Medulla oblongata (tissue), 1 donor: ENCODE measurements around the gene OR4F17.
A peak's percentile ranks its signal among the peaks of the same experiment; 100 is the strongest.
"Not testable (repeated sequence)": the region's sequence is repeated elsewhere in the genome, so short reads cannot be mapped to it uniquely, and the experiment has no call there.

Experiments
- DNase-seq: peaks from one replicate; pipeline ENCODE4 v3.0.0-alpha.2; 2015; ENCODE audit errors: extremely low spot score

OR4F17 gene, protein sequence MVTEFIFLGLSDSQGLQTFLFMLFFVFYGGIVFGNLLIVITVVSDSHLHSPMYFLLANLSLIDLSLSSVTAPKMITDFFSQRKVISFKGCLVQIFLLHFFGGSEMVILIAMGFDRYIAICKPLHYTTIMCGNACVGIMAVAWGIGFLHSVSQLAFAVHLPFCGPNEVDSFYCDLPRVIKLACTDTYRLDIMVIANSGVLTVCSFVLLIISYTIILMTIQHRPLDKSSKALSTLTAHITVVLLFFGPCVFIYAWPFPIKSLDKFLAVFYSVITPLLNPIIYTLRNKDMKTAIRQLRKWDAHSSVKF

DNA sequence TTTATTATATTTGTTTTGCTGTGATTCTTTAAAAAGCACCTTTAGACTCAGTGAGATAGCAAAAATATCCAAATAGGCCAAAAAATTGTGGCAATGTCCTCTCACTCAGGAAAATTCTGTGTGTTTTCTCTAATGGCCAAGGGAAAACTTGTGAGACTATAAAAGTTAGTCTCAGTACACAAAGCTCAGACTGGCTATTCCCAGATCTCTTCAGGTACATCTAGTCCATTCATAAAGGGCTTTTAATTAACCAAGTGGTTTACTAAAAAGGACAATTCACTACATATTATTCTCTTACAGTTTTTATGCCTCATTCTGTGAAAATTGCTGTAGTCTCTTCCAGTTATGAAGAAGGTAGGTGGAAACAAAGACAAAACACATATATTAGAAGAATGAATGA, at the start of gene OR4F17:
TSS of gene OR4F17 (plus strand) at position 301 of the 400 bp plus-strand sequence. CDS start 3,575 bp downstream, outside the sequence.
- not testable (repeated sequence) for DNase-seq

DNA sequence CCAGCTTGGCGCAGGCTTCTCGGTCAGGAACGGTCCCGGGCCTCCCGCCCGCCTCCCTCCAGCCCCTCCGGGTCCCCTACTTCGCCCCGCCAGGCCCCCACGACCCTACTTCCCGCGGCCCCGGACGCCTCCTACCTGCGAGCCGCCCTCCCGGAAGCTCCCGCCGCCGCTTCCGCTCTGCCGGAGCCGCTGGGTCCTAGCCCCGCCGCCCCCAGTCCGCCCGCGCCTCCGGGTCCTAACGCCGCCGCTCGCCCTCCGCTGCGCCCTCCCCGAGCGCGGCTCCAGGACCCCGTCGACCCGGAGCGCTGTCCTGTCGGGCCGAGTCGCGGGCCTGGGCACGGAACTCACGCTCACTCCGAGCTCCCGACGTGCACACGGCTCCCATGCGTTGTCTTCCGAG, 36.1 kb upstream of the OR4F17 start:
- not testable (repeated sequence) for DNase-seq

DNA sequence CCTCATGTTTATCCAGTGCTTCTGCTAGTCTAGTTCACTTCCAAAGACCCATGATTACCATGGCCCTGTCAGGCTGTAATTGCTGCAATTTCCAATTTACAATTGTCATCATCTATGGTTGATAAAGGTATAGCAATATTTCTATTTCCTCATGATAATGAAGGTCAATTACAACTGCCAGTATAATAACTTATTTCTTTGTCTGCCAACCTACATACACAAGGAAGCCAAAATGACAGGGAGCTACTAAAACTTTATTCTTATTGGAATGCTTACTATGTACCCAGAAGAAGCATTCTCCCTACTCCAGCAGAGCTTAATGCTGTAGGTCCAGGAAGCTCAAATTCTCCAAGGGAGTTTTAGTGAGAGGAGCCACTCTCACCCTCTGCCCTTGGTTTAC, 24.0 kb upstream of the OR4F17 start:
- DNase-seq, result not testable (repeated sequence)

DNA sequence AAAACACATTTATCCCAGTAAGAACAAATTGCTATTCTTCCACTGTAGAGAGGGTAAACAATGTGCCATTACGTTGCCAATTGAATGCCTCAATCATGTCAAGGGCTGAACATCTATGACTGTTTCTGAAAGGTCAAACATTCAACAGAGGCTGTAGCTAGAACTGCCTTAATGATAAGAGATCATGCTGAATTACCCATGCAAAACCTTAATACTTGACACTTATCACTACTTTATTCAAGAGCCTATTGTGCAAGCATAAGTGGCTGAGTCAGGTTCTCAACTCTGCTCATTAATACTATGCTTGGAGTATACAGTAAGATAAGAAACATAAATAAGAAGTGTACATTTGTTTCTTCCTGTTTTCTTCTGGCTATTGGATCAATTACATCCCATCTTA, 23.3 kb upstream of the OR4F17 start:
- not testable (repeated sequence) for DNase-seq

DNA sequence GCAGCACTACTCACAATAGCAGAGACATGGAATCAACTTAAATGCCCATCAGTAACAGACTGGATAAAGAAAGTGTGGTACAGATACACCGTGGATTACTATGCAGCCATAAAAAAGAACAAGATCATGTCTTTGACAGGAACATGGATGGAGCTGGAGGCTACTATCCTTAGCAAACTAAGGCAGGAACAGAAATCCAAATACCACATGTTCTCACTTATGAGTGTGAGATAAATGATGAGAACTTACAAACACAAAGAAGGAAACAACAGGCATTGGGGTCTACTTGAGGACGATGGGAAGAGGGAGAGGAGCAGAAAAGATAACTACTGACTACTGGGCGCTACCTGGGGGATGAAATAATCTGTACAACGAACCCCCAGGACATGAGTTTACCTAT, 16.2 kb upstream of the OR4F17 start:
- peak; percentile 1 for DNase-seq

DNA sequence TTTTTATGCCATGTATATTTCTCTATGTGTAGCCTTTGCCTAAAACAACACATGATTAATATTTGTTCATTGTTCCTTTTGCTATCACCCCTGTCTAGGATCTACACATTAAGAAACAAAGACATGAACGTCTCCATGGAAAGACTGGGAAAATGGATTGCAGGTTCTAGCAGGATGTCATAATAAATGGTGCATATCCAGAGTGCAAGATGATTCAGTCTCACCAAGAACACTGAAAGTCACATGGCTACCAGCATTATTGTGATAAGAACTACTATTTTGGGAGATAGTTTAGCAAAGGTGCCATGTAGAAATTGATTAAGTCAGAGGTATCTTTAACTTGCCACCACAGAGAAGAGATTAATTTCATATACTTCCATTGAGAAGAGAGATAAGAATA, 12.1 kb upstream of the OR4F17 start:
- not testable (repeated sequence) for DNase-seq

DNA sequence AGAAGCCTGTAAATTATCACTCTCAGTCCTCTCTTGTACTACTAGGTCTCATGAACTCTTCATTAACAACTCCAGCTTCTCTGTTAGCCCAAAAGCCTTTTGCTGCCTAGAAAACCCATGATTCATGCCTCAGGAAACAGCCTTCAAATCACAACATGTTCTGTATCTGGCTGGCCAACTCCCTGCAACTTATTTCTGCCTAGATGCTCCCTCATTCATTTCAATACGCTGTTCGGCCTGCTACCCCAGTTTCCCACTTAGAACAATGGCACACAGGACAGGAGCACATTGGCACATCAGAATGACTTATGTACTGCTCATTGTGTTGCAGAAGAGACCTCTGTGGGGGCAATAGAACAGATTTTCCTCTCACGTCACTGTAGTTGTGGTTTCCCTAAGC, 9.3 kb upstream of the OR4F17 start:
- not testable (repeated sequence) for DNase-seq

DNA sequence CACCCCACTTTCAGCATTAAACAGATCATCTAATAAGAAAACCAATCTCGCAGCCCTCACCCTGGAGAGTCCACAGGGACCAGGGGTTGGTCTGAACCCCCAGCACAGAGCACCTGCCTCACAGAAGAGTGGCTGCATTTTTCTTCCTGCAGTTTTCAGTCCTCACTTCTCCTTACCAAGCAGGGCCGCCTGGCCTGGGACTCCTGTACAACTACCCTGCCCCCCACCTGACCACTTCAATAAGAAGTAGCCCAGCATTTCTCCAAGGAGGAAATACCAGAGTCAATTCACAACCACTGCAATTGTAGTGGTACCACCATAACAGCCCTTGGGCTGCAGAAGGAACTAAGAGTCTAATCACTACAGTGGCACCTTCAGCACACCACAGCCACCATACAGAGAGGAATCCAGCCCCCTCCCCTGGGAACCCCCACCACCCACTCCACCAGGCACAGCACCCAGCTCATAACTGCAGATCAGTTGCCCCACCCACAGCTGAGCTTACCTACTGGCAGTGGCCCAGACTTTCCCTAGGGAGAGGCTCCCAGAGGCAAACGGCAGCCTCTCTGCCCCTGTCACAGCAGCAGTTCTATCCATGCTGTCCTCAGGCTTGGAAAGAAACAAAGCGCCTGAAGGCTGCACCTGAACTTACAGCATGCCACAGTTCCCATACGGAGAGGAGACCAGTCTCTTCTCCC, 13.7 kb downstream of the OR4F17 start:
- DNase-seq, result not testable (repeated sequence)
